Measurements from ENCODE around the gene SAPCD1.

DNA sequence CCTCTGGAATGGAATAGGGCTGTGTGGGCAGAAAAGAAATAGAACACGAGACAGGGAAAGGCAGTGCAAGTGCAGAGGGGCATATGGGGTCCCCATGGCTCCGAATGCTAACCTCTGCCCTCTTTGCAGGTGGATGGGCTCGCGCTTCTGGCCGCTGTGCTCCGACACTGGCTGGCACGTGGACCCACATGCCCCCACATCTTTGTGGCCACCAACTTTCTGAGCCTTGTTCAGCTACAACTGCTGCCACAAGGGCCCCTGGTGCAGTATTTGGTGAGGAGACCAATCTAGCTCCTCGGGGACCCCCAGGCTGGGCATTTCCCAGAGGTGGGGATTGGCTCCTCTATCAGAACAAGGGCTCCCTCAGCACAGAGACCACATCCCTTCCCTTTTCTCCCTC, 1.1 kb upstream of the SAPCD1 start:
- TF ChIP-seq POLR2A (IDR thresholded peaks at IDR 0.05; ENCODE audit: low read depth, low read length) (no peak), POLR2AphosphoS5 (IDR thresholded peaks at IDR 0.05; ENCODE audit: low read depth, low read length) (no peak), POU2F2 (IDR thresholded peaks at IDR 0.05; ENCODE audit: low read depth, low read length) (no peak), TAF1 (IDR thresholded peaks at IDR 0.05; ENCODE audit: low read depth, low read length) (no peak), SPI1 (IDR thresholded peaks at IDR 0.05; ENCODE audit: low read depth, low read length) (no peak), PAX5 (IDR thresholded peaks at IDR 0.05; ENCODE audit: insufficient read depth, low read length, severe bottlenecking) (no peak)

All from GM12891 (cell line).